SK-N-SH treated with all-trans-retinoic acid at 6 μM for 48 hours (cell line): Measurements from ENCODE around the gene SRF.
"Not testable (repeated sequence)": the region's sequence is repeated elsewhere in the genome, so short reads cannot be mapped to it uniquely, and the experiment has no call there.

Experiments
- ATAC-seq: fragments of 200-7000 bp; cut with Tn5 transposase; 3 replicates; pipeline ENCODE4 v1.9.1; 2020; ENCODE audit warnings: mild to moderate bottlenecking, moderate library complexity
- ARNTL ChIP-seq: fragments of 450-650 bp; formaldehyde crosslinking; IDR thresholded peaks from 2 replicates; pipeline ENCODE4 v1.5.0; 2020; ENCODE audit warnings: low read depth, mild to moderate bottlenecking, moderate library complexity, borderline replicate concordance
- BACH2 ChIP-seq: fragments of 250-450 bp; sonication (Bioruptor Pico); IDR thresholded peaks from 2 replicates; pipeline ENCODE4 v1.9.0; 2021; ENCODE audit warnings: mild to moderate bottlenecking, borderline replicate concordance
- CREB5 ChIP-seq: fragments of 250-450 bp; sonication (Bioruptor Pico); IDR thresholded peaks from 2 replicates; pipeline ENCODE4 v1.5.1; 2020; ENCODE audit warnings: low read depth, mild to moderate bottlenecking, moderate library complexity
- CSRNP3 ChIP-seq: fragments of 250-450 bp; sonication (Bioruptor Pico); IDR thresholded peaks from 2 replicates; pipeline ENCODE4 v1.5.1; 2021; ENCODE audit warnings: mild to moderate bottlenecking, moderate library complexity
- GLIS3 ChIP-seq: fragments of 250-450 bp; sonication (Bioruptor Pico); IDR thresholded peaks from 2 replicates; pipeline ENCODE4 v1.5.0; 2020; ENCODE audit warnings: mild to moderate bottlenecking, moderate library complexity
- ISL1 ChIP-seq: fragments of 250-450 bp; sonication (Bioruptor Pico); IDR thresholded peaks from 2 replicates; pipeline ENCODE4 v2.1.2; 2022; ENCODE audit warnings: mild to moderate bottlenecking, moderate library complexity
- PATZ1 ChIP-seq: fragments of 250-450 bp; sonication (Bioruptor Pico); IDR thresholded peaks from 2 replicates; pipeline ENCODE4 v1.8.0; 2020; ENCODE audit warnings: mild to moderate bottlenecking, moderate library complexity, borderline replicate concordance
- POU6F1 ChIP-seq: fragments of 250-450 bp; sonication (Bioruptor Pico); IDR thresholded peaks from 2 replicates; pipeline ENCODE4 v1.8.0; 2021; ENCODE audit warnings: low read depth, mild to moderate bottlenecking, moderate library complexity, borderline replicate concordance
- RARB ChIP-seq: fragments of 250-450 bp; sonication (Bioruptor Pico); IDR thresholded peaks from 2 replicates; pipeline ENCODE4 v1.8.0; 2021; ENCODE audit warnings: mild to moderate bottlenecking, moderate library complexity
- SNAI2 ChIP-seq: fragments of 250-450 bp; sonication (Bioruptor Pico); IDR thresholded peaks from 2 replicates; pipeline ENCODE4 v1.5.0; 2020; ENCODE audit warnings: mild to moderate bottlenecking, moderate library complexity
- TOX ChIP-seq: fragments of 250-450 bp; sonication (Bioruptor Pico); IDR thresholded peaks from 2 replicates; pipeline ENCODE4 v1.8.0; 2021; ENCODE audit warnings: mild to moderate bottlenecking, moderate library complexity, borderline replicate concordance
- TSHZ2 ChIP-seq: fragments of 250-450 bp; sonication (Bioruptor Pico); IDR thresholded peaks from 2 replicates; pipeline ENCODE4 v1.5.0; 2020; ENCODE audit warnings: mild to moderate bottlenecking, moderate library complexity
- ZFP3 ChIP-seq: fragments of 250-450 bp; sonication (Bioruptor Pico); IDR thresholded peaks from 2 replicates; pipeline ENCODE4 v1.5.0; 2020; ENCODE audit warnings: mild to moderate bottlenecking, moderate library complexity
- ZFP30 ChIP-seq: fragments of 450-650 bp; formaldehyde crosslinking; IDR thresholded peaks from 2 replicates; pipeline ENCODE4 v1.5.0; 2022; ENCODE audit warnings: mild to moderate bottlenecking, moderate library complexity
- ZNF70 ChIP-seq: fragments of 450-650 bp; formaldehyde crosslinking; IDR thresholded peaks from 2 replicates; pipeline ENCODE4 v1.5.0; 2020; ENCODE audit warnings: mild to moderate bottlenecking, moderate library complexity

Gene SRF

GRCh38 chr6:43129434-43130194 is 41.5 kb upstream of the SRF start:
- TF ChIP-seq TSHZ2 = no peak
- peak; percentile 98 for TF ChIP-seq ZNF70 (CRISPR knock-in tag)
- no peak for TF ChIP-seq POU6F1 (CRISPR knock-in tag)
- TF ChIP-seq SNAI2 (CRISPR knock-in tag) = no peak
- TF ChIP-seq ZFP3 (CRISPR knock-in tag) = no peak
- no peak for TF ChIP-seq BACH2 (CRISPR knock-in tag)
- no peak for TF ChIP-seq CSRNP3 (CRISPR knock-in tag)

GRCh38 chr6:43130429-43130828 is 40.6 kb upstream of the SRF start:
- TF ChIP-seq GLIS3 (CRISPR knock-in tag) = no peak
- TF ChIP-seq RARB (CRISPR knock-in tag) = no peak
- no peak for TF ChIP-seq CSRNP3 (CRISPR knock-in tag)
- no peak for TF ChIP-seq BACH2 (CRISPR knock-in tag)
- no peak for TF ChIP-seq ARNTL (CRISPR knock-in tag)
- no peak for TF ChIP-seq TOX
- TF ChIP-seq PATZ1 (CRISPR knock-in tag) = no peak
- TF ChIP-seq CREB5 (CRISPR knock-in tag) = no peak
- TF ChIP-seq ZFP30 = no peak
- no peak for TF ChIP-seq ISL1 (CRISPR knock-in tag)
- no peak for TF ChIP-seq POU6F1 (CRISPR knock-in tag)
- ATAC-seq = no peak

More at GRCh38 chr6:43129434-43130194, 41.5 kb upstream of the SRF start:
- peak; percentile 84 for ATAC-seq

GRCh38 chr6:43131379-43131778 is 39.7 kb upstream of the SRF start:
- not testable (repeated sequence) for ATAC-seq
